ENCODE results near the gene IRF6.

The IRF6 gene

GRCh38 chr1:209805875-209806760 is at the start of gene IRF6:
IRF6 (minus strand) TSS chr1:209806142; CDS start chr1:209801413, 4,729 bp downstream.
- DNase-seq (ENCODE audit: low read depth in 2 of 2): peak; percentile 58 to 61

- no peak for DNase-seq (ENCODE audit: low read depth in 2 of 2)
Observed at GRCh38 chr1:209855623-209856022, 49.7 kb upstream of the IRF6 start.

GRCh38 chr1:209855006-209855405 is 49.1 kb upstream of the IRF6 start:
- no peak for DNase-seq (ENCODE audit: low read depth in 2 of 2)

DNA sequence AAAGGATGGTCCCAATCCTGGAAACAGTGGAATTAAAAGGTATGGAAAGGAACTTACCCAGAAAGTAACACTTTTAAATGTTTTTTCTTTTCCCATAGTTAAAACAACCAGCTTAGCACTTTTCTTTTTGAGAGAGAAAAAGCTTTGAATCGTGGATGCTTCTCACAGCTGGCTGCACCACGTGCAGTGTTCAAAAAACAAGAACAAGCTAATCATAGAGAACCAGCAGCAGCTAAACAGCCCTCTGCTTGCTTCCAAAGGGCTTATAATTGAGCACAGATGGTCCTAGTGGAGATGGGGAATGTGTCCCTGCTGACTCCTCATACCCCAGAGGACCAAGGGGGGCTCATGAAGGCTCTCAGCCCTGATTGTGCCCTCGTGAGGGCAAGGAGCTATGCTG is 48.3 kb upstream of the IRF6 start:
- no peak for DNase-seq (ENCODE audit: low read depth in 2 of 2)

GRCh38 chr1:209853676-209854075 is 47.7 kb upstream of the IRF6 start:
- DNase-seq (ENCODE audit: low read depth in 2 of 2): no peak

DNA sequence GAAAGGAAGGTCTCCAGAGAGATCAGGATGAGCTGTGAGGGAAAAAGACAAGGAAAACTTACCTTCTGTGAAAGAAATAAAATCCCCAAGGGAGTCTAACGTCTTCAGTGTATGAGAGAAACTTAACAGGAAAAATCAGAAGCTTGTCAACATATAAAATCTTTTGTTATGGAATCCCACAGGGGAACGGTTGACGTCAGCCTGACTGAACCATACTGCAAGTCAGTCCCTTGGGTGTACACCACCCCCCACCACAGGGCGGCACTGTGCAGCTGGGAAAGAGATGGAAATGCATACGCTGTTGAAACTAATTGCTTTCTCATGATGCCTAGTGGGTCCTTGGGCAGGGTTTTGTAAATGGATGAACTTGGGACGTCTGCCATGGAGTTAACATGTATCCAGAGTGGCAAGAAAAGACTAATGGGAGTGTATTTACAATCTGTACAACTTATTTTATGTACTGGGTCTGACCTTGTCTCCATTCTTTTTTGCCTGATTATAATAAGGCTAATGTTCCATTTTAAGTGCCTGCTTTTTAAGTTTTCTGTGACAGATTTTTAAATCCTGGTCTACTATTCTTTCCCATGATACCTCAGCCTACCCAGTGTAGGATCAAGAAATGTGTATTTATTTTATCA is 44.5 kb upstream of the IRF6 start:
- peak; percentile 15 to 33 for DNase-seq (ENCODE audit: low read depth in 2 of 2)

DNA sequence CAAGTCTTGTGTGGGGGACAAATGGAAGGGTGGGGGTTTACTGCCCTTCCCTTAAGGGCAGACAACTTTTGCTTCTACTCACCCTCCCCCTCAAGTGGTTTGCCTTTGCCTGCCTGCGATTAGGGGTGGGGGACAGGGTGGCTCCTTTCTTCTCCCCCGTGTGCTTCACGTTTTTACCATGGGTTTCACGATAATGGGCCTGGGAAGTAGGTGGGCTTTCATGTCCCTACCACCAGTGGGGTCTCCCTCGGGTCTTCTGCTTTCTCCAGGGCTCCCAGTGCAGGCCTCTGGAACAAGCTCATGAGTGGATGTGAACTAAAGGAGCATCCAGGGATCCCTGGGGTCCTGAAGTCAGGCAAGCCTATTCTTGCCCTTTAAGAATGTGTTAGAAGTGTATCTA is 43.4 kb upstream of the IRF6 start:
- no peak for DNase-seq (ENCODE audit: low read depth in 2 of 2)

DNA sequence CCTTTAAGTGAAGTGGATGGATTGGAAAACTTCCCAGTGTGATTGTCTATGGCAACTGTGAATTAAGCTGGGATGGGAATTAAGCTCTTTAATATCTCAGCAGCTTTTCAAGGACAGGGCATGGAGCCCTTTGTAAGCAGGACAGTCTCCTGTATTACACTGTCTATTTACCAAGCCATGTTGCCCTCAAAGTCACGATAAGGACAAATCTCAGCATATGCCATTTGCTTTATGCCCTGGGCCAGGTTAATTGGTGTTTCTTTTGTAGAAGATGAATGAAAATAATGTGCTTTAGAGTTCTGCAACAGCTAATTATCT is 39.4 kb upstream of the IRF6 start:
- no peak for DNase-seq (ENCODE audit: low read depth in 2 of 2)

GRCh38 chr1:209844695-209845407 is 38.9 kb upstream of the IRF6 start:
- no peak for DNase-seq (ENCODE audit: low read depth in 2 of 2)

- DNase-seq (ENCODE audit: low read depth in 2 of 2): no peak
Observed at GRCh38 chr1:209840611-209841010, 34.7 kb upstream of the IRF6 start.

GRCh38 chr1:209839875-209840546 is 34.1 kb upstream of the IRF6 start:
- no peak for DNase-seq (ENCODE audit: low read depth in 2 of 2)

- no peak for DNase-seq (ENCODE audit: low read depth in 2 of 2)
Observed at GRCh38 chr1:209838537-209838936, 32.6 kb upstream of the IRF6 start.

DNA sequence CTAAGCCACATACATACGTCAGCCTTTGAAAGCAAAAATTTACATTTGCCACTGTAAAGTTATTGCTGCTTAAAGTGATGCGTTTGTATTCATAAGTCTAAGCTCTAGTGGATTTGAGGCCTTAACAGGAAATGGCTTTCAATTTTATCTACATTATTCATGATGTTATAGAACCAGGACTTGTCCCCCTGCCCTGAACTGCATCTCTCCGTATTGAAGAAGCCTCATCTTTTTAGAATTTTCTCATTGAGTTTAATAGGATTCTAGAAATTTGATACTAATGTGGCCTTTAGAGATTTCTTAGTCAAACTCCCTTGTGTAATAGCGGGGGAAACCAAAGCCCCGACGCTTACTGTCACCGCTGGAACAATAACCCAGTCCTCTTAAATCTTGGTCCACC is 31.7 kb upstream of the IRF6 start:
- DNase-seq (ENCODE audit: low read depth in 2 of 2): no peak

DNA sequence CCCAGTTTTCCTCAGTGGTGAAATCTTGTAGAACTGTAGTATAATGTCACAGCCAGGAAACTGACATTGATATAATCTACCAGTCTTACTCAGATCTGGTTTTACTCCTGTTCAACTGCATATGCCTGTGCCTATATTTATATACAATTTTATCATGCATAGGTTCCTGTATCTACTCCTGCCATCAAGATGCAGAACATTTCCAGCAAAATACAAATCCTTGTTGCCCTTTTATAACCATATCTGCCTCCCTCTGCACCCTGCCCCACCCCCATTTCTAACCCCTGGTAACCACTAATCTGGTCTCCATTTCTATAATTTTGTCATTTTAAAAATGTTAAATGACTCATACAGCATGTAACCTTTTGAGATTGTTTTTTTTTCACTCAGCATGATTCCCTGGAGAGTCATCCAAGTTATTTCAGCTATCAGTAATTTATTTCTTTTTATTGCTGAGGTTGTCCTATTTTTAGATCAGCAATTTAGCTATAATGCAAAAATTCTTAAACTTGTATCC is 29.9 kb upstream of the IRF6 start:
- DNase-seq (ENCODE audit: low read depth in 2 of 2): no peak

- DNase-seq (ENCODE audit: low read depth in 2 of 2): no peak
Observed at GRCh38 chr1:209831615-209832014, 25.7 kb upstream of the IRF6 start.

- DNase-seq (ENCODE audit: low read depth in 2 of 2): no peak
Observed at GRCh38 chr1:209830722-209831121, 24.8 kb upstream of the IRF6 start.

GRCh38 chr1:209829716-209830115 is 23.8 kb upstream of the IRF6 start:
- no peak for DNase-seq (ENCODE audit: low read depth in 2 of 2)

DNA sequence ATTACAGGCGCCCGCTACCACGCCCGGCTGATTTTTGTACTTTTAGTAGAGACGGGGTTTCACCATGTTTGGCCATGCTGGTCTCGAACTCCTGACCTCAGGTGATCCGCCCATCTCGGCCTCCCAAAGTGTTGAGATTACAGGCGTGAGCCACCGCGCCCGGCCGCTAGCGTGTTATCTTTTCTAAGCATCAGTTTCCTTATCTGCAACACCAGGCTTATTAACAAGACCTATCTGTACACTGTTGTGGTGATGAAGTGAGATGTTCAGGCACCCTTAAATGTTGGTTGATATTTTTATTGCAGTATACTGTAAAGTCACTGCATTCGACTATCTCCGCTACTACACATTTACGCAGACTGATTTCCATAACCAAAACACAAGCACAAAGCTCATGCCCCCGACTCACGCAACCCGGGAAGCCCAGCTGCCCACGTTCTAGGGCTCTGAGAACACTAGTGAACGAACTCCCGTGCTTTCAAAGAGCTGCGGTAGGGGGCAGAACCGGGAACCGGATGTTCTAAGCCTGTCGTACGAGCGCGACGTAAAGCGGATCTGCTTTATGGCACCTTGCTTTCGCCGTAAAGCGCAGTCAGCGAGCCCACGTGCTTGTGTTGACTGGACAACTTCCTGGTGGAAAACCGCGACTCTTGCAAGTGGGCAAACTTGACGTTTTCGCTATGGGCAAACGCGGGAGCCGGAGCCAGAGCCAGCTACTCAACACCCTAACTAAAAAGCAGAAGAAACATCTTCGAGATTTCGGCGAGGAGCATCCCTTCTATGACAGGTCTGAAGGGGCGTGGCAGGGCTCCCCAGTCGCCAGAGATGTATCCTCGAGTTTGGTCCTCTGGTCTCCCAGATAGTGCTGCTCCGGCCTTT is 21.7 kb upstream of the IRF6 start, which contains the start of gene UTP25:
Gene UTP25, plus strand, starts transcription at position 589 of the 879 bp plus-strand sequence. Its CDS starts 92 bp downstream, at position 681.
- peak; percentile 82 to 90 for DNase-seq (ENCODE audit: low read depth in 2 of 2)

DNA sequence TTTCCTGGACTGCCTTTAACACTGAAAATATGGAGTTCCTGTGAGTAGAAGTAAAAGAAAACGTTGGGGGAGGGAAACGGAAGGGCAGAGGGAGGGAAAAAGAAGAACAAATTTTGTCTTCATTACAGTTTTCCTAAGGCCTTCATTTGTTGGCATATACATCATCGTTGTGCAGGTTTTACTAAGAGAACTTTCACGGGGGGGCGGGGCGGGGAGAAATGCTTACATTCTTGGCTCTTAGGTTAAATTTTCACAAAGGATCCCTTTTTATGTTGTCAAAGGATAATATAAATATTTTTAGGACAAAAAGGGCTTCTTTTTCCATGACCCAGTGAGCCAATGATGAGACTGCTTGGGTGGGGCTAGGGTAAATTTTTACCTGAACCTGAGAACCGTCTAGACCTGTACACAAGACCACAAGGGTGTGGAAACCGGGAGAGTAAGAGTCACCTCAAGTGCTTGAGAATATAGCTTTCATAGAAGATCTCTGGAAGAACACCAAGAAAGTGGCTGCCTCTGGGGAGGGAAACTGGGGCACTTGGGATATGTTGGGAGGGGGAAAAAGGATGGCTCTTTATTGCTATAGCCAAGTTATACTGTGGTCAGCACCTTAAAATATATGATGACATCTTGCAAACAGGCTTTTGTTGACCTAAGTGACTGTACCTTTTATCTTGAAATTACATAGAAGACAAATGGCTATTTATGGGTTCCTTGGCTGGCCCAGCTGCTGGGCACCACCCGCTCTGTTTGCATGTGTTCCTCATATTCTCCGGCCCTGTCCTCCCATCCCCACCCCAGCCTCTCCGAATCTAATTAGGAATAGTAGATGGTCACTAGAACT is 19.9 kb upstream of the IRF6 start:
- DNase-seq (ENCODE audit: low read depth in 2 of 2): no peak
